Urothelium cell line (cell line): Measurements from ENCODE around the gene PSTPIP2.
"Not testable (repeated sequence)": the region's sequence is repeated elsewhere in the genome, so short reads cannot be mapped to it uniquely, and the experiment has no call there.

Source experiments
- DNase-seq: peaks from one replicate; pipeline ENCODE4 v3.0.0; 2011; ENCODE audit warnings: low spot score, mixed read lengths
- FAIRE-seq: peaks from 2 replicates; lab custom pipeline; 2011; peaks lifted over from hg19 to GRCh38; lab: Jason Lieb, UNC

PSTPIP2 gene, protein sequence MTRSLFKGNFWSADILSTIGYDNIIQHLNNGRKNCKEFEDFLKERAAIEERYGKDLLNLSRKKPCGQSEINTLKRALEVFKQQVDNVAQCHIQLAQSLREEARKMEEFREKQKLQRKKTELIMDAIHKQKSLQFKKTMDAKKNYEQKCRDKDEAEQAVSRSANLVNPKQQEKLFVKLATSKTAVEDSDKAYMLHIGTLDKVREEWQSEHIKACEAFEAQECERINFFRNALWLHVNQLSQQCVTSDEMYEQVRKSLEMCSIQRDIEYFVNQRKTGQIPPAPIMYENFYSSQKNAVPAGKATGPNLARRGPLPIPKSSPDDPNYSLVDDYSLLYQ

DNA sequence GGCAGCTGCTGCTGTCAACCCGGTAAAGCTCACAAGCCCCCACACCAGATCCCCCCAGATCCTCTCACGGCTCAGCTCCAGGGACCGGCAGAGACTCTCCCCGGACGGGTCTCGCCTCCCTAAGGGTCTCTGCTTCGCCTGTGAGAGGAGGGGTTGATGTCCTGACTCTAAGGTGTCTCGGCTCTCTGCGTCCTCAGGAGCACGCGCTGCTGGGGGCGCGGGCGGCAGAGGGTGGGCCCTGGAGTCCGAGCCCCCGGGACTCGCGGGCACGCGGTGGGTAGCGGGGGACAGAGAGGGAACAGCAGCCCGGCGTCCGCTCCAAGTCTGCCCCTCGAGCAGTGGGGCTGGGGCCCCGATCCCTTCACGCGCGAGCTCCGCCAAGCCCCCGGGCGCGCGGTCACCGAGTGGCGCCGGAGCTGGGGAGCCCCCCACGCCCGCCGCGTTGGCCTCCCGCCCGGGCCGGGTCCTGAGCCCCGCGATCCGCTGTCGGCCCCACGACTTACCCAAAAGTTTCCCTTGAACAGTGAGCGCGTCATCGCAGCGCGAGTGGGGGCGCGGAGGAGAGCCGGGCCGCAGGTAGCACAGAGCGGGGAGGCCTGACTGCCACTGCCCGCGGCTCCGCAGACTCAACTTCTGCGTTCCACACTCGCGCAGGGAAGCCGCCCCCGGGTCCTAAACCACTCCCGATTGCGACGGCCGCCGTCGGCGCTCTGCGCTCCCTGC is at the start of gene PSTPIP2:
Gene PSTPIP2 (minus strand): TSS at position 608 of the 723 bp plus-strand sequence. CDS start 72 bp downstream, at position 536.
- FAIRE-seq: no peak
- DNase-seq: peak; percentile 61

DNA sequence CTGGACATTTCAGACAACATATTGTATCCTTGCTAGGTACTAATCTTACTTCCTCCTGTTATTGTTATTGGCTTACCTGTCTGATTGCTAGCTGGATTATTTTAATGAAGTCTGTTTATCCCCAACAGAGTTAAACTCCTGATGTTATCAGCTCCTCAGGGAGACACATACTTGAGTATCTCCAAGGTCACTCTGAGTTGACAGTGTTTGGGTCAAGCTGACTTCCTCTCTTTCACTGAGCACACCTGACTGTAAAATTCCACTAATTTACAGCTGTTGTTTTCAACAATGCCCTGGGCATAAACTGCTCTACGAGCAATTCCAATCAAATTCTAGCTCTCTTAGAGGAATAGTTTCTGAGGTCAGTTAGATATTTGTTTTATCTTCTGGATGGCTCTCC is 41.7 kb upstream of the PSTPIP2 start:
- DNase-seq (no peak), FAIRE-seq (no peak)

DNA sequence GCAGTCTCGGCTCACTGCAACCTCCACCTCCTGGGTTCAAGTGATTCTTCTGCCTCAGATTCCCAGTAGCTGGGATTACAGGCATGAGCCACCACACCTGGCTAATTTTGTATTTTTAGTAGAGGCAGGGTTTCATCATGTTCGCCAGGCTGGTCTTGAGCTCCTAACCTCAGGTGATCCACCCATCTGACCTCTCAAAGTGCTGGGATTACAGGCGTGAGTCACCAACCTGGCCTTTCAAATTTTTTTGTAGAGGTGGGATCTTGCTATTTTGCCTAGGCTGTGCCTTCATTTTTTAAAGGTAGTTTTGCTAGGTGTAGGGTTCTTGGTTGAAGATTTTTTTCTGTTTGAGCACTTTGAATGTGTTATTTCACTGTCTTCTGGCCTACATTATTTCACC is 38.3 kb upstream of the PSTPIP2 start:
- DNase-seq: no peak
- no peak for FAIRE-seq

DNA sequence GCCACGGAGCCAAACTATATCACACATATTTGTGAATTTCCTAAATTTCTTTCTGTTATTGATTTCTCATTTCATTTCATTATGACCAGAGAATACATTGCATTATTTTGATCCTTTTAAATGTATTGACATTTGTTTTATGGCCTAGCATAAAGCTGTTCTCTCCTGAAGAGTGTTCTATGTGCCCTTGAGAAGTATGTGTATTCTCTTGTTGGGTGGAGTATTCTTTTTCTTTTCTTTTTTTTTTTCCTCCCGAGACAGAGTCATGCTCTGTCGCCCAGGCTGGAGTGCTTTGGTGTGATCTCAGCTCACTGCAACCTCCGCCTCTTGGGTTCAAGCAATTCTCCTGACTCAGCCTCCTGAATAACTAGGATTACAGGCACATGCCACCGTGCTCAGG is 37.3 kb upstream of the PSTPIP2 start:
- FAIRE-seq (no peak), DNase-seq (no peak)

DNA sequence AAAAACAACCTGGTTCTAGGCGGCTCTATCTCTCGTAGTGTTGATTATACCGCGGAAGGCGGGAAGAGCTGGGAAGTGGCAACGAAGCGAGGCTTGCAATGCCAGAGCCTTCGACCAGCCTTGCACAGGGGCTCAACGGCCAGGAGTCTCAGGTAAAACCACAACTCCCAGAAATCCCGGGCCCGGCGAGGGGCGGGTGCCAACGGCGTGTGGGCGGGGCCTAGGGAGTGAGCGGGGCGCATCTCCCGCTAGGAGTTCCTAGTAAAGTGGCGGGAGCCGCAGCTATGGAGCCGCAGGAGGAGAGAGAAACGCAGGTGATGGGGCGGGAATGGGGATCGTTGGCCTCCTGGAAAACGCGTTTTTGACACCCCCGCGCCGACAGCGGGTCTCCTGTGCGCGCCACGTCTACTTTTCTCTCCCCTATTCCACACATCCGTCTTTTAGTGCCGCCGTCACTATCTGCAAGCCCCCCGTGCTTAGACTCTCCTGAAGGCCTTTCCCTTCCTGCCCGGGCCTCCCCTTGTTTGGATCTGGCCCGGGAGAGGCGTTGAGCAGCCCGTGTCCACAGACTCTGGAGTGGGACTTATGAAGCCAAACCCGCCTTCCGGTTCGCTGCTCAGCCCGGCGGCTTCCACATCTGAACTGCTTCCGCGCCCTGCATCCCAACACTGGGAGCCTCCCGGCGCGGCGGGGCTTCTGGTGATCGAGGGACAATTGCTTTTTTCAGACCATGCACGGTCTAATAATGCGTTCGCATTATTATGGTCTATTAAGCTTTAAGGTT is 32.3 kb upstream of the PSTPIP2 start, which contains the start of gene HAUS1:
Gene HAUS1 (plus strand): TSS at position 258 of the 784 bp plus-strand sequence. CDS start 27 bp downstream, at position 285.
- peak; percentile 90 for DNase-seq
- FAIRE-seq: no peak

DNA sequence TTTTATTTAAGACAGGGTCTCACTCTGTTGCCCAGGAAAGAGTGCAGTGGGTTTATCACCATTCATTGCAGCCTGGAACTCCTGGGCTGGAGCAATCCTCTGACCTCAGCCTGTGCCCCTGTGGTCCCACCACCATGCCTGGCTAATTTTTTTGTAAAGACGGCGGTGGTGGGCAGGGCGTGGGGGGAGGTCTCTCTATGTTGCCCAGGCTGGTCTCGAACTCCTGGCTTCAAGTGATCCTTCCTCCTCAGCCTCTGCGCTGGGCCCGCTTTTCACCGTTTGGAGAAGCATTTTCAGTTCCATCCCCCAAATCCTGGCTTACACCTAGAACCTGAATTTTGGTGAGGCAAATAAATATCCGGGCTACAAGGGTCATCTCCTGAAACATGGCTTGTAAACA is 27.4 kb upstream of the PSTPIP2 start:
- no peak for DNase-seq
- FAIRE-seq: no peak

DNA sequence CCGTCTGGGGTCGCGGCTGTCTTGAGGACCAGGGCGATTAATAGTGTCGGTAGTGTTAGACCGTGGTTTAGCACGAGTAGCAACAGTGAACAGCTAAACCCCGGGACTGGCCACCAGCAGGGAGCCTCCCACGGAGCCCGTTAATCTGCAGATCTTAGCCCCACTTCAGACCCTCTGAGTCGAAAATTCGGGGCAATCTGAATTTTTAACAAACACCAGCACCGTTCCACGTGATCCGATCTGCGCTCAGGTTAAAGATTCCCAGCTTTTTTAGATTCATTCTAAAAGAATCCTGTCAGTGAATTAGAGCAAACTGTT is 26.5 kb upstream of the PSTPIP2 start:
- FAIRE-seq (no peak), DNase-seq (no peak)

DNA sequence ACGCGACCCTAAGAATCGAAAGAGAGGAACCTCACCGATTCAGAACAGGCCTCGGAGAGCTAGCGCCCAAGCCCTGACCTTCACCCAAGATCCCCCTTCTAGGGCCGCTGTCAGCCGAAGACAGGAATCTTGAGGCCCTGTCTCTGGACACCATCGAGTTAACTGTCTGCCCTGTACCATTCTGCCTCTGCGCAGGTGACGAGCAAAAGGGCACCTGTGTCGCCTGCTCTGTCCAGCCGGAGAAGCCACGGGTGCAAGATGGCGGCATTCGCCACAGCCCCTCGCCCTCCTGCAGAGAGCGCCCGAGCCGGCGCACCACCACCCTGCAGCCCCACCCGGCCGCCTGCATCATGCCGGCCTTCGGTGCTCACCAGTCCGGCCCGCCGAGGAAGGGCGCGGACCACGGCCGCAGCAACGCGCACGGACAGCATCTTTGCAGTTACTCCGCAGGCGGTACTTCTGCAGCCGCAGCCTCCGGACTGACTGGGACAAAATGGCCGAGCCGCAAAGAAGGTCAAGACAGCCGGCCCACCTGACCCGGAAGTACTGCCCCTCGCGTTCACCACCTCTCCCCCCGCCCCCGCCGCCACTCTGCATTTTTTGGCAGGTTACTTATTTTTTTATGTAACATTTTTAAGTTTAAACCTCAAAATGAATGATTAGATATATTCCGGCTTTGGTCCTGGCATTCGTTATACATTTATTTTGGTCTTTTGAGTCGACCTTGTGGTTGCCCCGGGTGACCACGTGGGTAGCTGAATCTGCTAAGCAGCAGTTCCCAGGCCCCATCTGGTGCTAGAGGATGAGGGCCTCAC is 25.9 kb upstream of the PSTPIP2 start, which contains the start of gene ATP5F1A:
Gene ATP5F1A (minus strand): TSS at position 496 of the 815 bp plus-strand sequence. CDS start 65 bp downstream, at position 431.
- DNase-seq (peak; percentile 82), FAIRE-seq (no peak)

DNA sequence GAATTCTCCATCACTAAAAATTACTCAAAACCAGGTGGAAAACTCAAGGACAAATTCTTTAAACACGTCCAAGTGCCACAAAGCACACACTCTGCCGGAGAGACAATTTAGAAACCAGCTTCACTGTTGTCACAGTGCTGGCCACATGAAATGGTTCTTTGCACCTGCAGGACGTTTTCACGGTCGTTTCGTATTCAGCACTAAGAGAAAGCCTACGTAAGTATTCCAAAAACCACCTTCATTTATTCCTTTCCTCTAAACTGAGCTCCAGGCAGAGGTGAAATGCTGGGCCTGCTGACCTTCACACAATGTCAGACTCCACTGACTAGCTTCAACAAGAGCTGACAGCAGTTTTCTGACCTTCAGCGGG is 25.4 kb upstream of the PSTPIP2 start:
- DNase-seq (no peak), FAIRE-seq (no peak)

DNA sequence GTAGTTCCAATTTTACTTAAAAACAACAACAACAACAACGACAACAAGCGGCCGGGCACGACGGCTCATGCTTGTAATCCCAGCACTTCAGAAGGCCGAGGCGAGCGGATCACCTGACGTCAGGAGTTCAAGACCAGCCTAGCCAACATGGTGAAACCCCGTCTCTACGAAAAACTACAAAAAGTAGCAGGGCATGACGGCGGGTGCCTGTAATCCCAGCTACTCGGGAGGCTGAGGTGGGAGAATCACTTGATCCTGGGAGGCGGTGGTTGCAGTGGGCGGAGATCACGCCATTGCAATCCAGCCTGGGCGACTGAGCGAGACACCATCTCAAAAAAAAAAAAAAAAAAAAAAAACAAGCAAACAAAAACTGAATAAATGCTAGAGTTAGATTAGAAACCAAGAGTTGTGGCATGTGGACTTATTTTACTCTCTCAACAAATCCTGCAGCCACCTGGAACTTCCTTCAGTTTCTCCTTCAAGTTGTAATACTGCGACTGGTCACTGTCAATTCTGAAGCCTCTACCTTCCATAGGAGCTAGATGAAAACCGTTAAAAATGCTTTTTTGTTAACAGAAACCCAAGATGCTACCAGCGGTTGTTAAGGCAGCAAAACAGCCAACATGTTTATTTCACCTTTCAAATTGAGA is 24.7 kb upstream of the PSTPIP2 start:
- FAIRE-seq (no peak), DNase-seq (no peak)

DNA sequence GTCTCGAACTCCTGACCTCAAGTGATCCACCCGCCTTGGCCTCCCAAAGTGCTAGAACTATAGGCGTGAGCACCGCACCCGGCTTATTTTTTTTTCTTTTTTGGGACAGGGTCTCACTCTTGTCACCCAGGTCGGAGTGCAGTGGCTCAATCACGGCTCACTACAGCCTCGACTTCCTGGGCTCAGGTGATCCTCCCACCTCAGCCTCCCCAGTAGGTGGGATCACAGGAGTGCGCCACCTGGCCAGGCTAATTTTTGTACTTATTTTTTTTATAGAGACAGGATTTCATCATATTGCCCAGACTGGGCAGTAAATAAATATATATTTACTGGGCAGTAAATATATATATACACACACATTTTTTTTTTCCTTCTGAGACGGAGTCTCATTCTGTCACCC is 23.5 kb upstream of the PSTPIP2 start:
- FAIRE-seq: no peak
- no peak for DNase-seq

DNA sequence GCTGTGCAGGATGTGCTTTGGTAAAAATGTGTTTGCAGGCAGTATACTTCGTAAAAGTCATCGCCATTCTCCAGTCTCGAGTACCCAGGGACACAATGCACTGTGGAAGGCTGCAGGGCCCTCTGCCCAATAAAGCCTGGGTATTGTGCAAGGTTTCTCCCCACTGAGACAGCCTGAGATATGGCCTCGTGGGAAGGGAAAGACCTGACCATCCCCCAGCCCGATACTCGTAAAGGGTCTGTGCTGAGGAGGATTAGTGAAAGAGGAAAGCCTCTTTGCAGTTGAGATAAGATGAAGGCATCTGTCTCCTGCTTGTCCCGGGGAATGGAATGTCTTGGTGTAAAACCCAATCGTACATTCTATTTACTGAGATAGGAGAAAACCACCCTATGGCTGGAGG is 16.4 kb upstream of the PSTPIP2 start:
- not testable (repeated sequence) for FAIRE-seq, DNase-seq

DNA sequence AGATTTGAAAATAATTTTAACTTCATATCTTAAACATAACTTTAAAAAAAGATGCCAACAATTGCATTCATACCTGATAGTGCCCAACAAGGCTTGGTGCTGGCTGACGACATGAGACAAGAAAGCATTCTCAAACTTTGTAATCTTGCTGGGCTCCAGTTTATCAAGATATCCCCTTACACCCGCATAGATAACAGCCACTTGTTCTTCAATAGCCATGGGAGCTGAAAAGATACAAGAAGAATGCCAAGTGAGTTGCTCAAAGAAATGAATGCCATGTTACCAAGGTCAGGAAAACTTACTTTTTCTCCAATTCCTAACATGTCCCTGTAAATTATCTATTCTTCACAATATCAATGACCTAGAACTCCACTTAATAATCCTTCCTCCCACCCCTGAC is 12.4 kb upstream of the PSTPIP2 start:
- no peak for DNase-seq
- no peak for FAIRE-seq

DNA sequence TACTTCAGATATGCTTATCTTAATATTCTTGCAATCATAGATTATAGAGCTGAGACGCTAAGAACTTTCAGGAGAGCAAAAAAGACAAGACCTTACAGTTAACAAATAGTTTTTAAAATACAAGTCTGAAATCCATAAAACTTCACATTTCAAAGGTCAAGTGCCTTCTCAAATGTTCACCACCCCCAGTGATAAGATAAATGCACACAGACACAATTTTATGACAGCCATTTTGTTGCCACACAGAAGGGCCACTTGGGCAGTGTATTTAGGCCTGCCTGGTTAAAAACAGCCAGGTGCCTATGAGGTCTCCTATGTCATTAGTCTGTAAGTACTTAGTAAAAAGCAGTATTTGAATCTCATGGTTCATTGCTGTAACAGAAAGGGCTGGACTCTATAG is 8.1 kb upstream of the PSTPIP2 start:
- no peak for DNase-seq
- FAIRE-seq: no peak

DNA sequence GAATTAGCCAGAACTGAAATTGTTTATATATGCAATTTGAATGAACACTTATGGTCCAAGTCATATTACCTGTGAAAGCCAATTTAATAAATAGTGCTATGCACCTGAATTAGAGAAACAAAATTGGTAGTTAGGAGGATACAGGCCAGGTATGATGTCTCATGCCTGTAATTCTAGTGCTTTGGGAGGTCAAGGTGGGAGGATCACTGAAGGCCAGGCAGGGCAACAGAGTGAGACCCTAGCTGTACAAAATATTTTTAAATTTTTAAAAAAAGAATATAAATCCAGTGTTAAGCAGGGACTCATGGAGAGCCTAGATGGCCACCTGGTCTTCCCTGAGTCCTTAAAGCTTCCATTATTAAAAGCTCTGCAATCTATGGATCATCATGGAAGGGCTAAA is 7.3 kb upstream of the PSTPIP2 start:
- DNase-seq (no peak), FAIRE-seq (no peak)

DNA sequence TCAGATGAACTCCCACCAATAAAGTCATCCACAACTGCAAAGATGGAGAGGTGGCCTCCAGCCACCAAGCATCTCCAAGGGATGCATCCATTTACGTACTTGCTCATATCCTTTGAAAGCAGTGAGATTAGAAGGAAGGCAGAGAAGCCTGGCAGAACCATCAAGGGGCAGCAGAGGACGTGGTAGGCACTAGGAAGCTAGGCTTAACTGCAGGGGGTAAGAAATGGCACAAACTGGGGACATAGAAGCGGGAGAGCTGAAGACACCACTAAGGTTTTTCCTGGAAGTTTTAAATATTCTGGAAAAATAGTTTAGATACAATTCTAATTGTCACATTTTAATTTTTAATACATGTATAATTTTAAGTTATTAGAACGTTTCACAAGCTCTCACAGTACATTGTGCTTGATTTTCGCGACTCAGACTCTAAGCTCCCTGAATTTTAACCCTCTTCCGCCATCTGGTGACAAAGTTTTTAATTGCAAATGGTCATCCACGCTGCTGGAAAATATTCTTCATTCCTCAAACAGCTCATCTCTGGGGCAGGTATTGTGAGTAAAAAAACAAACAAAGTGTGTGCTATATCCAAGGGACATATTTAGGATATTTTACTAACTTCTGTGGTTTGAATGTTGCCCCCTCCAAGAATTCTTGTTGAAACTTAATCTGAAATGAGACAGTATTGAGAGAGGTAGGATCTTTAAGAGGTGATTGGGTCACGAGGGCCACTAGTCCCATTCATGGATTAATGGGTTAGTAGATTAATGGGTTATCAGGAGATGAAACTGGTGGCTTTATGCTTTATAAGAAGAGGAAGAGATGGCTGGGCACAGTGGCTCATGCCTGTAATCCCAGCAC is 1.6 kb upstream of the PSTPIP2 start:
- FAIRE-seq: no peak
- peak; percentile 33 for DNase-seq

DNA sequence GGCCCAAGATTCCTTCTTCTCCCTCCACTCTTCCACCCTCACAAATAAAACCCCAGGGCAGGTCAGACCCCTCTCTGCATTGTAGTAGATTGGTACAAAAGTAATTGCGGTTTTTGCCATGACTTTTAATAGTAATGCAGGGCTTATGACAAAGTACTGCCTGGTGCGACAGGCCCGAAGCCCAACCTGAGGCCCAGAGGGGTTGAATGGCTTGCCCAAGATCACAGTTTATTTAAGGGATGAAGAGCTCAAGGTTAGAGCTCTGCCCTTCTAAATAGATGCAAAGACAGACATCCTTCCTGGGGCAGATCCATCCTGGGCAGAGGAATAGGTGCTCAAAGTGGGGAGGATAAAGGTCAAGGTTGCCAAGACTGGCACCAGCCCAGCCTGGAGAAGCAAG is 899 bp upstream of the PSTPIP2 start:
- DNase-seq (no peak), FAIRE-seq (no peak)

DNA sequence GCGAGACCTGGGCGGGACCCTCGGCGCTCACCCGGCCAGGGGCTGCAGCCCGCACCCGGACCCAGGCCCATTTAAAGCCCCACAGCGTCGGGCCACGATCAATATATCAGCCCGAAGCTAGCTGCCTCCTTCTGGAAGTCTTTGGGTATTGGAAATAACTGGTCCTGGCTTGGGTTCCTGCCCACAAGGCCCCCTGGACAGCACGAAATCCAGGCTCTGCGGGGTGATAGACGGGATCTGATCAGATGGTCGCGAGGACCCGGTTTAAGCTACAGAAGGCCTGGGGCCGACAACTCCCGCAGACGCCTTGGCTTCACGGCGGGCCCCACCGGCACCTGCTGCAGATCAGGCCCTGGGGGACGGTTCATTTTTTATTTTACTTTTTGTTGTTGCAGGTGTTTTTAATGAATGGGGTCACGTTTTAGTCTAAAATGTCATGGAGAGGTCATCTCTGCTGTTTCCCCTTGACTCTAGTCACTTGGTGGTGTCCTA is 362 bp upstream of the PSTPIP2 start:
- DNase-seq: no peak
- FAIRE-seq: no peak
